T-cell (primary cell): ENCODE results near the gene AP2A2. TPM values are rescaled to one million over a fixed set of nuclear protein-coding genes. Genes with fewer than 3 reads are reported as not detected.

Experiments
- ATAC-seq, 4 experiments: fragments of 200-7000 bp in 3 of 4; fragments of 150-1000 bp in 1 of 4; cut with Tn5 transposase; replicated peaks in 1 of 4; 1 replicate in 3 of 4; 2 replicates in 1 of 4; pipeline ENCODE4 v1.10.0; 2021; ENCODE audit warnings: moderate library complexity in 3 of 4, mild to moderate bottlenecking in 2 of 4, moderate number of reproducible peaks in 1 of 4
- CTCF ChIA-PET, 2 donors: fragments of 300-600 bp; sonication (Branson Sonifier 250); formaldehyde crosslinking; loops; one replicate each; lab custom pipeline; 2022; ENCODE audit warnings: antibody characterized with exemption in 2 of 2; lab: Charles Lee
- POLR2A ChIA-PET, 2 donors: fragments of 300-600 bp; sonication (Branson Sonifier 250); formaldehyde crosslinking; loops; one replicate each; lab custom pipeline; 2022; ENCODE audit warnings: antibody characterized with exemption in 2 of 2; lab: Charles Lee
- DNase-seq, 35 experiments: peaks; one replicate each; pipeline versions ENCODE4 v3.0.0 to v3.0.0-alpha.2; 2013 to 2023
- H3K27ac ChIP-seq: one replicate; pipeline ENCODE4 v1.5.1; 2013; ENCODE audit warnings: low read length
- H3K27me3 ChIP-seq, 2 experiments: replicated peaks in 1 of 2; 1 replicate in 1 of 2; 2 replicates in 1 of 2; pipeline versions ENCODE4 v1.6.1 to v1.7.0; 2013; ENCODE audit warnings: low read length in 1 of 2, mixed read lengths in 1 of 2; ENCODE audit not compliant: control insufficient read depth in 2 of 2, insufficient read depth in 2 of 2; ENCODE audit errors: extremely low read depth in 1 of 2
- H3K36me3 ChIP-seq, 2 donors: 1 replicate in 1 of 2; 2 replicates in 1 of 2; pipeline versions ENCODE4 v1.6.1 to v1.7.0; 2013; ENCODE audit warnings: low read length in 1 of 2; ENCODE audit not compliant: control insufficient read depth in 2 of 2, insufficient read depth in 1 of 2; ENCODE audit errors: extremely low read depth in 1 of 2
- H3K4me1 ChIP-seq, 2 experiments: 1 replicate in 1 of 2; 2 replicates in 1 of 2; pipeline versions ENCODE4 v1.6.1 to v1.7.0; 2013; ENCODE audit warnings: low read length in 2 of 2, mixed read lengths in 1 of 2; ENCODE audit not compliant: insufficient read depth in 2 of 2, control insufficient read depth in 1 of 2; ENCODE audit errors: extremely low read depth in 1 of 2
- H3K4me3 ChIP-seq, 2 donors: 1 replicate in 1 of 2; 2 replicates in 1 of 2; pipeline versions ENCODE4 v1.5.1 to v1.7.0; 2013; ENCODE audit warnings: mild to moderate bottlenecking in 2 of 2, low read length in 1 of 2, moderate library complexity in 1 of 2; ENCODE audit not compliant: control insufficient read depth in 1 of 2; ENCODE audit errors: extremely low read depth in 1 of 2
- H3K9me3 ChIP-seq: 2 replicates; pipeline ENCODE4 v1.7.0; 2013
- H3K27ac Mint-ChIP-seq, 2 donors: one replicate each; pipeline ENCODE4 v1.8.0; 2020 to 2021; ENCODE audit warnings: mild to moderate bottlenecking in 2 of 2, mixed read lengths in 2 of 2
- H3K27me3 Mint-ChIP-seq, 2 donors: one replicate each; pipeline ENCODE4 v1.8.0; 2021 to 2022; ENCODE audit warnings: mixed read lengths in 2 of 2
- H3K36me3 Mint-ChIP-seq: one replicate; pipeline ENCODE4 v1.8.0; 2021; ENCODE audit warnings: mixed read lengths
- H3K4me1 Mint-ChIP-seq, 3 donors: one replicate each; pipeline ENCODE4 v1.8.0; 2020 to 2022; ENCODE audit warnings: mixed read lengths in 3 of 3, mild to moderate bottlenecking in 1 of 3
- H3K4me3 Mint-ChIP-seq, 3 donors: one replicate each; pipeline ENCODE4 v1.8.0; 2020 to 2022; ENCODE audit warnings: mild to moderate bottlenecking in 3 of 3, mixed read lengths in 3 of 3, moderate library complexity in 3 of 3
- H3K9me3 Mint-ChIP-seq, 3 donors: one replicate each; pipeline ENCODE4 v1.8.0; 2020 to 2022; ENCODE audit warnings: mixed read lengths in 3 of 3
- WGBS: methylation state at CpG from one replicate; pipeline ENCODE4 v1.1.5; 2013; ENCODE audit warnings: missing lambda C conversion rate; ENCODE audit not compliant: insufficient coverage; 5-methylcytosine and 5-hydroxymethylcytosine counted together
- total RNA-seq, 35 experiments: library from RNA in 6 of 35; stranded (reverse) in 6 of 35; fragments of 120-200 nt in 1 of 35; gene quantifications; one replicate each; pipeline versions ENCODE4 v1.2.1 to v1.2.4 and lab custom pipeline; 2013 to 2026

The AP2A2 gene
- total RNA-seq, 5 donors from 2014 or later (not counting 1 experiment from before 2014, with no cell fraction given), result 59.6 to 85.3 (median 70.8) TPM

DNA sequence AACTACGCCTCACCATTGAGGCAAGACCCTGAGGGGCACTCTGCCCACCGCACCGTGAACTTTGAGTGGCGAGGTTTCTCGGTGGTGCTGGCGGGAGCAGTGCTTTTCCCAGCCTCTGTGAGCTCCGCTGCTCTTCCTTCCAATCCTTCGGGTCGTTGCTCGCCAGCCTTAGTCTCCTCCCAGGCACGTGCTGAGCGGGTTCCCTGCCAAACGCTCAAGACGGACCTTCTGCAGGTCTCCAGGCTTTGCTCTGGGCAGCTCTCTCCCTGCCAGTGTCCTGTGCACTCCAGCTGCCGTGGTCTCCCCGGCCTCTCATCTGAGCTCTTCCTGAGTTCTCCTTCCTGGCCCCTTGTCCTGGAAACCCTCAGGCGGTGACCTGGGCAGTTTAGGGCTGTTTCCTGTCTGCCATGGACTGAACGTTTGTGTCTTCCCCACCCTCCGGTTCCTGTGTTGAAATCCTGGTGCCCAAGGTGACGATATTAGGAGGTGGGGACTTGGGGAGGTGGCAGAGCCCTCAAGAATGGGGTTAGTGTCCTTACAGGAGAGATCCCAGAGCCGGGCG, 122.0 kb downstream of the AP2A2 start:
- ATAC-seq (no peak), DNase-seq (no peak)
- ChIA-PET POLR2A (no interaction called here), CTCF (no interaction called here)
- no peaks in the 10 kb centered on the region for H3K9me3 ChIP-seq
- no peak overlapping the region for H3K4me3 ChIP-seq
- Mint-ChIP-seq H3K27me3 (peaks cover 7 to 24% of the 10 kb centered on the region in 2 donors), H3K9me3 (no peaks in the 10 kb centered on the region), H3K4me1 (peaks cover 0 to 4% (median 2%) of the 10 kb centered on the region in 3 donors), H3K27ac (no peak overlapping the region), H3K4me3 (no peak overlapping the region), H3K36me3 (no peaks in the 10 kb centered on the region)
- peaks cover 0 to 8% of the 10 kb centered on the region in 2 experiments for H3K4me1 ChIP-seq
- no peaks in the 10 kb centered on the region for H3K36me3 ChIP-seq
- WGBS, result 71% methylated on average over 18 of the region's 22 CpGs
- peaks cover 2 to 59% of the 10 kb centered on the region in 2 experiments for H3K27me3 ChIP-seq
- H3K27ac ChIP-seq, result no peak overlapping the region

DNA sequence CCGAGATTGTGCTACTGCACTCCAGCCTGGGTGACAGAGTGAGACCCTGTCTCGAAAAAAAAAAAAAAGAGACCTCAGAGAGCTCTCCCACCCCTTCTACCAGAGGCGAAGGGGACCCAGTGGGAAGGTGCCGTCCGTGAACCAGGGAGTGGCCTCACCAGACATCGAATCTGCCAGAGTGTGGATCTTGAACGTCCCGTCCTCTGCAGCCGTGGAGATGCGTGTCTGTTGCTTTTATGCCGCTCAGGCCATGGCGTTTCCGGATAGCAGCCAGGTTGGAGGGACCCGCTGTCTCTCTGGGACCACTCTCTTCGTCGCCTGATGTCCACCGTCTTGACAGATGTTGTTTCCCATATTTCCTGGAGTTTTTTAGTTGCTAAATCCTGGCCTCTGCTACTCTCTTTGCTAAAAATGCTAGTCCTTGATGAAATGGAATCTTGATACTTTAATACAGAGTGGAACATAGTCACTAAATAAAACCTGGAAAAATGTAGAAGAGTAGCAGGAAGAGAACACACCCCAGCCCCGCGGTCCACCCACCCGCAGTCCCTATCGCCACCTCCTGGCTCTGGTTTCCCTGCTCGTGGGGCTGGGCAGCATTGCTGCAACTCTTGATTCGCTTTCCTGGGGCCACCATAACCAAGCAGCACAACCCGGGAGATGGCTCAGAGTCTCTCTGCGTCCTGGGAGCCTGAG, 122.9 kb downstream of the AP2A2 start:
- Histone ChIP-seq H3K27ac (no peak overlapping the region), H3K9me3 (no peaks in the 10 kb centered on the region), H3K27me3 (peaks cover 2 to 61% of the 10 kb centered on the region in 2 experiments), H3K4me3 (no peak overlapping the region), H3K36me3 (no peaks in the 10 kb centered on the region), H3K4me1 (peaks cover 0 to 8% of the 10 kb centered on the region in 2 experiments)
- peaks cover 0 to 4% (median 2%) of the 10 kb centered on the region in 3 donors for H3K4me1 Mint-ChIP-seq
- DNase-seq (no peak), ATAC-seq (no peak)
- no peaks in the 10 kb centered on the region for H3K9me3 Mint-ChIP-seq
- POLR2A ChIA-PET, result no interaction called here
- no peak overlapping the region for H3K4me3 Mint-ChIP-seq
- WGBS, result 84% methylated on average over 20 of the region's 25 CpGs
- H3K27me3 Mint-ChIP-seq, result peaks cover 7 to 24% of the 10 kb centered on the region in 2 donors
- no peak overlapping the region for H3K27ac Mint-ChIP-seq
- CTCF ChIA-PET, result no interaction called here
- no peaks in the 10 kb centered on the region for H3K36me3 Mint-ChIP-seq

DNA sequence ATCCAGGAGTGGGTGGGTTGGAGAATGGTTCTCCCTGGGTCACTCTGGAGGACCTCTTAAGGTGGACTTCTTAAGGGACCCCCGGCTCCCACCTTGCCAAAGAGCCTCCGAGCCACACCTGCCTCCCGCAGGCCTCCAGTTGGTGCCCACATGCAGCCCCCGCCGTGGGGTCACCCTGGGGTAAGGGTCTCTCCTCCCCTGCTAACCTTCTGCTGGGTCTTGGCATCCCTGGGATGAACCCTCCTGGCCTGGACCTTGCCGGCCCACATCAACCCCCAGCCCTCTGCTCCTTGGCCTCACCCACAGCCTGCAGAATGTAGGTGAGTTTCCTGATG, 123.4 kb downstream of the AP2A2 start:
- no peak overlapping the region for H3K27ac ChIP-seq
- no peaks in the 10 kb centered on the region for H3K9me3 ChIP-seq
- H3K27me3 Mint-ChIP-seq, result peaks cover 5 to 22% of the 10 kb centered on the region in 2 donors
- no peaks in the 10 kb centered on the region for H3K9me3 Mint-ChIP-seq
- ATAC-seq (no peak), DNase-seq (no peak)
- no peak overlapping the region for H3K4me3 Mint-ChIP-seq
- H3K27me3 ChIP-seq, result peaks cover 2 to 66% of the 10 kb centered on the region in 2 experiments
- peaks cover 0 to 4% (median 2%) of the 10 kb centered on the region in 3 donors for H3K4me1 Mint-ChIP-seq
- no peaks in the 10 kb centered on the region for H3K36me3 Mint-ChIP-seq
- no peaks in the 10 kb centered on the region for H3K36me3 ChIP-seq
- peaks cover 0 to 8% of the 10 kb centered on the region in 2 experiments for H3K4me1 ChIP-seq
- ChIA-PET CTCF (no interaction called here), POLR2A (no interaction called here)
- 84% methylated on average over 4 of the region's 6 CpGs for WGBS
- no peak overlapping the region for H3K4me3 ChIP-seq
- no peak overlapping the region for H3K27ac Mint-ChIP-seq

DNA sequence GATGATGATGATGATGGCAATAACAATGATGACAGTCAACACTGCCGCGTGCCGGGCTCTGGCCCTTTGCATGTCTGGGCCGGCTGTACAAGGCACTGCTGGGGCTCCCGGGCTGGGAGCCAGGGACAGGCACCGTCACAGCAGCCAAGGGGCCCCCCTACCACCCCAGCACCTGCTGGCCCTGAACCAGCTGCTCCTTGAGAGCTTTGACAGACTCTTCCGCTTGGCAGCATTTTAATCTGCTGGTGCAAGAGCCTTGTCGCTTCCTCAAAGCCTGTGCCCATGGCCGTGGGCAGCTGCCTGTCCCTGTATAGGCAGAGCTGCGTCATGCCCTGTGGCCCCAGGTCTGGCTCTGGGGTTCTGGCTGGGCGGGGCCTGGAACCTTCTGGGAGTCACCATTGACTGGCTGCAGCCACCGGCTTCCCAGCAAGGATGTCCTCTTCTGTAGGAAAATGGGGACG, 123.8 kb downstream of the AP2A2 start:
- Mint-ChIP-seq H3K27ac (no peak overlapping the region), H3K9me3 (no peaks in the 10 kb centered on the region), H3K36me3 (no peaks in the 10 kb centered on the region), H3K4me1 (peaks cover 0 to 4% (median 2%) of the 10 kb centered on the region in 3 donors), H3K4me3 (no peak overlapping the region), H3K27me3 (peaks cover 4 to 20% of the 10 kb centered on the region in 2 donors)
- Histone ChIP-seq H3K9me3 (no peaks in the 10 kb centered on the region), H3K4me3 (no peak overlapping the region), H3K4me1 (peaks cover 0 to 8% of the 10 kb centered on the region in 2 experiments), H3K27me3 (peaks cover 2 to 71% of the 10 kb centered on the region in 2 experiments), H3K27ac (no peak overlapping the region), H3K36me3 (no peaks in the 10 kb centered on the region)
- DNase-seq (no peak), ATAC-seq (no peak)
- 70% methylated on average over 11 of the region's 13 CpGs for WGBS
- POLR2A ChIA-PET, result no interaction called here
- CTCF ChIA-PET, result interaction anchor here in 1 of 2 donors (1.2 kb wide), 1 partner anchor 202 kb away, joined by 3 read pairs; no protein-coding TSS in a partner anchor

DNA sequence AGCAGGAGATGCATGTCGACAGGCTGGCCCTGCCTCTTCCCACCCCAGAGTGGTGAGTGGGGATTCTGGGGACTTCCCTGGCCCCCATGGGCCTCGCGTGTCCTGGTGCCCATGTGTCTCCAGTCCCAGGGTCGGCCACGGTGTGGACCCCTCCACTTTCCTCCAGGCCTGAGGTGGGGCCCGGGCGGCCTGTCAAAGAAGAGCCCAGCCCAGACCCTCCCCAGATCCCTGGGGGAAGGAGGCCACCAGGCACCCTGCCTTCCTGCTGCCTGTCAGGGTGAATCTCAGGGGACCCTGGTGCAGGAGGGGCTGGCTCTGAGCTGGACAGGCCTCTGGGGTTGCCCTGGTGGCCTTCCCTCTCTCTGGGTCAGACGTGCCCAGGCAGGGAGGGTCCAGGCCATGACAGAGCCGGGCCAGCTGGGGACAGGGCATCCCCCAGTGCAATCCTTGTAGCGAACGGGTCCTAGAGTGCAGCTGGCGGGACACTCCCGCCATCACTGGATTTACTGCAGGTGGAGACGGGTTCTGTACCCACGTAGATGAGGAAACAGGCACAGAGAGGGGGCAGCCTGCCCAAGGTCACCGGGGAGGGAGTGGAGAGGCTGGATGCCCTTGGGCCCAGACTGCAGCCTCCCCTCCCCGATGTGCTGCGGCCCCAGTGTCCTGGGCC, 124.4 kb downstream of the AP2A2 start:
- no peaks in the 10 kb centered on the region for H3K9me3 Mint-ChIP-seq
- DNase-seq, result no peak
- H3K27ac ChIP-seq, result no peak overlapping the region
- H3K4me3 ChIP-seq, result no peak overlapping the region
- H3K36me3 Mint-ChIP-seq, result no peaks in the 10 kb centered on the region
- no peaks in the 10 kb centered on the region for H3K9me3 ChIP-seq
- peaks cover 2 to 75% of the 10 kb centered on the region in 2 experiments for H3K27me3 ChIP-seq
- H3K36me3 ChIP-seq, result no peaks in the 10 kb centered on the region
- H3K4me1 ChIP-seq, result peaks cover 0 to 8% of the 10 kb centered on the region in 2 experiments
- ChIA-PET CTCF (interaction anchor here in 1 of 2 donors (1.2 kb wide), 1 partner anchor 202 kb away, joined by 3 read pairs; no protein-coding TSS in a partner anchor), POLR2A (no interaction called here)
- H3K4me1 Mint-ChIP-seq, result peaks cover 0 to 4% (median 2%) of the 10 kb centered on the region in 3 donors
- no peak overlapping the region for H3K27ac Mint-ChIP-seq
- 81% methylated on average over 15 of the region's 18 CpGs for WGBS
- no peak for ATAC-seq
- H3K27me3 Mint-ChIP-seq, result peaks cover 4 to 19% of the 10 kb centered on the region in 2 donors
- no peak overlapping the region for H3K4me3 Mint-ChIP-seq

DNA sequence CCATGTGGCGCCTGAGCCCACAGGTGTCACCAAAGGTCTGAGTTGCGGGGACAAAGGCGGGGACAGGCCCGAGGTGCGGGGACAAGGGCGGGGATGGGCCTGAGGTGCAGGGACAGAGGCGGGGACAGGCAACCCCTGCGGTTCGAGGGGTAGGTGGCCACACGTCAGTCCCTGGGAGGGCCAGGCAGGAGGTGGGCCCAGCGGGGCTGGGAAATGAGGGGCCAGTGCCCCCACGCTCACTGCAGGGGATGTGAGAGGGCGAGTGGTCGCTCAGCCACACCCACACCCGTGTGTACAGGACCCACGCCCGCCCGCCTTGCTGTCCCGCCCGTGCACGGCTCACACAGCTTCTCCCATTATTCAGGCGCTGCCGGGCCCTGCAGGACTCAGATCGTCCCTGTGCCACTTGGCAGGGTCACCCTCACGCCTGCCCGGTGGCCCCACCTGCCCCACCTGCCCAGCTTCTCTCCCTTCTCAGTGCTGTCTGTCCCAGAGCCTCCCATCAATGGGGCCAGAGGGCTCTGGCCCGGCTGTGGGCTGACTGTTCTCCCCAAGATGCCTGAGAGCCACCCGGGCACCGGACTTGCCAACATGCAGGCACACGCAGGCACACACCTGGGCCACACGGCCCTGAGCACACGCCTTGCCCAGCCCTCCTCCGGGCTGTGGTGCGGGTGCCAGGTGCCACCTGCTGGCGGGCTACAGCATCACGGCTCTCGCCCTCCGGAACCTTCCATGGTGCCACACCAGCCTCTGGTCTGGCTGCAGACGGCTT, 125.1 kb downstream of the AP2A2 start:
- H3K27me3 Mint-ChIP-seq, result peaks cover 4 to 24% of the 10 kb centered on the region in 2 donors
- CTCF ChIA-PET, result interaction anchor here (0.6 to 1.4 kb wide), 5 partner anchors 123 to 203 kb away, joined by 3 to 11 read pairs (median 4); no protein-coding TSS in a partner anchor
- no peaks in the 10 kb centered on the region for H3K36me3 ChIP-seq
- no peaks in the 10 kb centered on the region for H3K9me3 ChIP-seq
- no peaks in the 10 kb centered on the region for H3K36me3 Mint-ChIP-seq
- WGBS, result 50% methylated on average over 35 of the region's 39 CpGs
- POLR2A ChIA-PET, result no interaction called here
- H3K4me3 Mint-ChIP-seq, result no peak overlapping the region
- H3K4me1 ChIP-seq, result peaks cover 0 to 8% of the 10 kb centered on the region in 2 experiments
- H3K4me1 Mint-ChIP-seq, result peaks cover 0 to 4% (median 2%) of the 10 kb centered on the region in 3 donors
- ATAC-seq (peak; percentile 95 to 99 (median 98)), DNase-seq (peak; percentile 30 to 83 (median 62))
- H3K27ac Mint-ChIP-seq, result no peak overlapping the region
- H3K9me3 Mint-ChIP-seq, result no peaks in the 10 kb centered on the region
- no peak overlapping the region for H3K4me3 ChIP-seq
- H3K27me3 ChIP-seq, result peaks cover 2 to 76% of the 10 kb centered on the region in 2 experiments
- no peak overlapping the region for H3K27ac ChIP-seq
